ENCODE data around the gene NDUFAF5. TPM values are rescaled to one million over a fixed set of nuclear protein-coding genes. Genes with fewer than 3 reads are reported as not detected.

NDUFAF5 gene
- total RNA-seq, 1 experiment from 2014 or later = 22.3 TPM

- intact Hi-C loops (cut with micrococcal nuclease; ENCODE audit: unreplicated experiment) = no loop called here
- peaks cover 47% of the 10 kb centered on the region for H3K36me3 ChIP-seq (ENCODE audit: low read depth)
- BruUV-seq (replicated peaks) = no TSS peak
Observed at GRCh38 chr20:13777171-13777601, 7.6 kb upstream of the NDUFAF5 start.

GRCh38 chr20:13778827-13779226 is 6.0 kb upstream of the NDUFAF5 start:
- no peak overlapping the region for H3K4me3 ChIP-seq
- H3K9me2 ChIP-seq (ENCODE audit: insufficient read depth) = no peaks in the 10 kb centered on the region
- no TSS peak for BruUV-seq (replicated peaks)
- no peak overlapping the region for H3K4me2 ChIP-seq
- POLR2A ChIA-PET (ENCODE audit: unreplicated experiment) = no interaction called here
- intact Hi-C loops (cut with micrococcal nuclease; ENCODE audit: unreplicated experiment) = no loop called here
- peaks cover 7% of the 10 kb centered on the region for H3K4me1 ChIP-seq (replicated peaks; ENCODE audit: insufficient read depth)
- H3K9me3 ChIP-seq (ENCODE audit: insufficient read depth, low read depth) = no peaks in the 10 kb centered on the region
- no peaks in the 10 kb centered on the region; the same call in none of the 2 replicates for H4K20me1 ChIP-seq (ENCODE audit: insufficient read depth)
- H2AFZ ChIP-seq = no peak overlapping the region
- DNase-seq = no peak
- no peak overlapping the region for H3K27ac ChIP-seq
- no peaks in the 10 kb centered on the region for H3K27me3 ChIP-seq (ENCODE audit: insufficient read depth, low read depth)
- no peak for TF ChIP-seq EZH2 (IDR thresholded peaks at IDR 0.05; ENCODE audit: low read depth)
- no peak for TF ChIP-seq CTCF (conservative IDR thresholded peaks at IDR 0.05)
- no peaks in the 10 kb centered on the region for H3F3A ChIP-seq (ENCODE audit: insufficient read depth, low read depth)
- CTCF ChIA-PET = no interaction called here
- peaks cover 20% of the 10 kb centered on the region for H3K79me2 ChIP-seq (ENCODE audit: low read depth)
- H3K36me3 ChIP-seq (ENCODE audit: low read depth) = peaks cover 48% of the 10 kb centered on the region

More at GRCh38 chr20:13777171-13777601, 7.6 kb upstream of the NDUFAF5 start:
- POLR2A ChIA-PET (ENCODE audit: unreplicated experiment) = interaction anchor here (0.6 kb wide), 2 partner anchors 11 to 434 kb away, joined by 4 to 5 read pairs; no protein-coding TSS in a partner anchor
- Histone ChIP-seq H3K4me3 (no peak overlapping the region), H3K9me2 (ENCODE audit: insufficient read depth) (no peaks in the 10 kb centered on the region), H3F3A (ENCODE audit: insufficient read depth, low read depth) (peaks cover 12% of the 10 kb centered on the region), H3K27me3 (ENCODE audit: insufficient read depth, low read depth) (no peaks in the 10 kb centered on the region), H2AFZ (no peak overlapping the region), H3K4me1 (replicated peaks; ENCODE audit: insufficient read depth) (no peaks in the 10 kb centered on the region), H4K20me1 (ENCODE audit: insufficient read depth) (no peaks in the 10 kb centered on the region; the same call in none of the 2 replicates), H3K79me2 (ENCODE audit: low read depth) (peaks cover 9% of the 10 kb centered on the region; the same call in 1 of the 2 replicates), H3K27ac (no peak overlapping the region), H3K9me3 (ENCODE audit: insufficient read depth, low read depth) (no peaks in the 10 kb centered on the region), H3K4me2 (no peak overlapping the region)
- CTCF ChIA-PET = no interaction called here
- DNase-seq = no peak
- TF ChIP-seq CTCF (conservative IDR thresholded peaks at IDR 0.05) (no peak), EZH2 (IDR thresholded peaks at IDR 0.05; ENCODE audit: low read depth) (no peak)

GRCh38 chr20:13783528-13783927 is 1.3 kb upstream of the NDUFAF5 start:
- H3K4me2 ChIP-seq = peak overlapping the region; percentile 96
- TF ChIP-seq EZH2 (IDR thresholded peaks at IDR 0.05; ENCODE audit: low read depth) (no peak), CTCF (conservative IDR thresholded peaks at IDR 0.05) (no peak)
- H3K4me1 ChIP-seq (replicated peaks; ENCODE audit: insufficient read depth) = peaks cover 23% of the 10 kb centered on the region
- H3K9me2 ChIP-seq (ENCODE audit: insufficient read depth) = no peaks in the 10 kb centered on the region
- H4K20me1 ChIP-seq (ENCODE audit: insufficient read depth) = no peaks in the 10 kb centered on the region; the same call in 1 of the 2 replicates
- intact Hi-C loops (cut with micrococcal nuclease; ENCODE audit: unreplicated experiment) = no loop called here
- H3K9me3 ChIP-seq (ENCODE audit: insufficient read depth, low read depth) = no peaks in the 10 kb centered on the region
- no peak for DNase-seq
- POLR2A ChIA-PET (ENCODE audit: unreplicated experiment) = interaction anchor here (0.6 to 0.7 kb wide), 2 partner anchors 17 to 493 kb away, joined by 3 read pairs; no protein-coding TSS in a partner anchor
- TSS peak; percentile 43 for BruUV-seq (replicated peaks)
- no peak overlapping the region; the same call in 1 of the 2 replicates for H2AFZ ChIP-seq
- H3K36me3 ChIP-seq (ENCODE audit: low read depth) = peaks cover 38% of the 10 kb centered on the region
- H3K79me2 ChIP-seq (ENCODE audit: low read depth) = peaks cover 56% of the 10 kb centered on the region
- H3F3A ChIP-seq (ENCODE audit: insufficient read depth, low read depth) = peaks cover 4% of the 10 kb centered on the region; the same call in 1 of the 2 replicates
- peak overlapping the region; percentile 98 for H3K4me3 ChIP-seq
- no peak overlapping the region for H3K27ac ChIP-seq
- CTCF ChIA-PET = interaction anchor here (0.5 to 0.7 kb wide), 2 partner anchors 12 to 27 kb away, joined by 3 to 19 read pairs; no protein-coding TSS in a partner anchor
- H3K27me3 ChIP-seq (ENCODE audit: insufficient read depth, low read depth) = no peaks in the 10 kb centered on the region

Measured in PC-9 (cell line).